ENCODE results near the gene ZNF91.
"Not testable (repeated sequence)": the region's sequence is repeated elsewhere in the genome, so short reads cannot be mapped to it uniquely, and the experiment has no call there.

Gene ZNF91

DNA sequence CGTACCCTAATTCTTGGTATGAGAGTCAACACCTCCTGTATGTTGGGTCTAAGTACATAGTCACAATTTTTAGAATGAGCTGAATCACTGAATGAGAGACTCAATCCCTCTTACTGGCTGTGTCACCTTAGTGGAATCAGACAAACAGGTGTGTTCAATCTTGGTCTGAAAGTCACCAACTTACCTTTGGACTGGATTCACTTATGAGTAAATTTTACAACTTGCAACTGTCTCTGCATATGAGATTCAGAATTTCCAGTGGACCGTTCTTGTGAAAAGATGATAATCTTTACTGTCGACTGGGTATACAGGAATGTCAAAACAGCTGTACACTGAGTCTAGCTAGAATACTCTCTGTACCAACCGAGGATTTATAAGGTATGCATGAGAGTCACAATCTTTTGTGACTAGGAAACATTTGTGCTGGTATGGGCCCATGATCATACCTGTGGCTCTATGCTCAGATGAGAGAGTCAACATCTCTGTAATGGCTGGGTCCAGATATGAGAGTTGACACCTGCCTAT lies 5.9 kb upstream of the ZNF91 start:
- Histone ChIP-seq H3K4me3 (ENCODE audit: low read depth in 1 of 5, low read length in 5 of 5) (no peak overlapping the region), H3K9ac (ENCODE audit: low read length in 5 of 5) (no peak overlapping the region), H3K4me1 (ENCODE audit: control insufficient read depth in 5 of 5, insufficient read depth in 5 of 5, low read length in 5 of 5) (no peaks in the 10 kb centered on the region), H3K9me3 (ENCODE audit: control insufficient read depth in 5 of 5, low read length in 5 of 5) (no peaks in the 10 kb centered on the region), H3K27ac (ENCODE audit: low read depth, low read length) (no peak overlapping the region), H3K36me3 (ENCODE audit: control insufficient read depth in 5 of 5, insufficient read depth in 5 of 5, low read length in 5 of 5) (no peaks in the 10 kb centered on the region), H3K27me3 (ENCODE audit: control insufficient read depth in 5 of 5, insufficient read depth in 4 of 5, low read length in 5 of 5) (no peaks in the 10 kb centered on the region)

DNA sequence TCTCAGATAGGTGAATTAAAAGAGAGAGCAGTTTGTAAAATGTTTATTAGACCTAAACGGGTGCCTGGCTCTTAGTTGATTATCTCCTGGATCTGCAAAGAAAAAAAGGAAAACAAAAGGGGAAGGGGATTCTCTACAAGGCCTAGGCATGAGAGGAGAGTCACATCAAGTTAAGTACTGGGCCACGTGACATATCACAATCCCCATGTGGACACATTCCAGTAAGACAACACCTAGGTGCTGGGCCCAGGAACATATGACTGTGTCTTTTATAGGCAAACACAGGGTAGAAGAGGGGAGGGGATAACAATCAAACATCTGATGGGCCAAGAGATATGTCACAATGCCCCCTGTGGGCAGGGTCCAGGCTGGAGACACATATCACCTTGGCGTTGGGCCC lies 4.2 kb upstream of the ZNF91 start:
- H3K27ac ChIP-seq (ENCODE audit: low read depth, low read length): no peak overlapping the region
- no peak overlapping the region for H3K4me3 ChIP-seq (ENCODE audit: low read depth in 1 of 5, low read length in 5 of 5)
- H3K9ac ChIP-seq (ENCODE audit: low read length in 5 of 5): no peak overlapping the region
- H3K4me1 ChIP-seq (ENCODE audit: control insufficient read depth in 5 of 5, insufficient read depth in 5 of 5, low read length in 5 of 5): peaks cover 0 to 9% (median 7%) of the 10 kb centered on the region in 5 donors
- H3K9me3 ChIP-seq (ENCODE audit: control insufficient read depth in 5 of 5, low read length in 5 of 5): no peaks in the 10 kb centered on the region
- no peaks in the 10 kb centered on the region for H3K27me3 ChIP-seq (ENCODE audit: control insufficient read depth in 5 of 5, insufficient read depth in 4 of 5, low read length in 5 of 5)
- no peaks in the 10 kb centered on the region for H3K36me3 ChIP-seq (ENCODE audit: control insufficient read depth in 5 of 5, insufficient read depth in 5 of 5, low read length in 5 of 5)

DNA sequence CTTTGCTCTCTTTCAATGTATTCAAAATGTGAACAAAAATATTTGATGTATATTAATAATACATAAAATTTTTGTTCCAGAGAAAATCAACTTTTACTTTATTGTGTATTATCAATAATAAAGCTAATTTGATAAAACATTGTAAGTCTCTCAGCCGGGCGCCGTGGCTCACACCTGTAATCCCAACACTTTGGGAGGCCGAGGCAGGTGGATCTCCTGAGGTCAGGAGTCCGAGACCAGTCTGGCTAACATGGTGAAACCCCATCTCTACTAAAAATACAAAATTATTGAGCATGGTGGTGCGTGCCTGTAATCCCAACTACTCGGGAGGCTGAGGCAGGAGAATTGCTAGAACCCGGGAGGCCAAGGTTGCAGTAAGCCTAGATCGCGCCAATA lies 449 bp upstream of the ZNF91 start:
- H3K27me3 ChIP-seq (ENCODE audit: control insufficient read depth in 5 of 5, insufficient read depth in 4 of 5, low read length in 5 of 5); H3K36me3 ChIP-seq (ENCODE audit: control insufficient read depth in 5 of 5, insufficient read depth in 5 of 5, low read length in 5 of 5); H3K9me3 ChIP-seq (ENCODE audit: control insufficient read depth in 5 of 5, low read length in 5 of 5): not testable (repeated sequence)
- peaks cover 3 to 37% (median 28%) of the 10 kb centered on the region in 5 donors for H3K4me1 ChIP-seq (ENCODE audit: control insufficient read depth in 5 of 5, insufficient read depth in 5 of 5, low read length in 5 of 5)
- peak overlapping the region in 1 of 5 donors; percentile 99 for H3K9ac ChIP-seq (ENCODE audit: low read length in 5 of 5)
- peak overlapping the region in 2 of 5 donors; percentile 94 to 99 for H3K4me3 ChIP-seq (ENCODE audit: low read depth in 1 of 5, low read length in 5 of 5)
- H3K27ac ChIP-seq (ENCODE audit: low read depth, low read length): peak overlapping the region; percentile 99

DNA sequence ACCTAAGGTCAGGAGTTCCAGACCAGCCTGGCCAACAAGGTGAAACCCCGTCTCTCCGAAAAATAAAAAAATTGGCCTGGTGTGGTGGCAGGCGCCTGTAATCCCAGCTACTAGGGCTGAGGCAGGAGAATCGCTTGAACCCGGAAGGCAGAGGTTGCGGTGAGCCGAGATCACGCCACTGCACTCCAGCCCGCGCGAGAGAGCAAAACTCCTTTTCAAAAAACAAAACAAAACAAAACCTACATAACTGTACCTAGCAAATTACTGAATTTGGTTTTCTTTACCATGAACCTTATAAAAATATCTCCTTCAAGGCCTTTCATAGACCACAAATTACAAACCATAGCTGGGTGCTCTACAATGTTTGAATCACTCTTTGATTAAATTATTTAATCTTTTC lies 760 bp downstream of the ZNF91 start:
- H3K36me3 ChIP-seq (ENCODE audit: control insufficient read depth in 5 of 5, insufficient read depth in 5 of 5, low read length in 5 of 5): no peaks in the 10 kb centered on the region
- peak overlapping the region; percentile 99 for H3K27ac ChIP-seq (ENCODE audit: low read depth, low read length)
- peaks cover 3 to 41% (median 28%) of the 10 kb centered on the region in 5 donors for H3K4me1 ChIP-seq (ENCODE audit: control insufficient read depth in 5 of 5, insufficient read depth in 5 of 5, low read length in 5 of 5)
- peak overlapping the region; percentile 94 to 99 (median 98) for H3K4me3 ChIP-seq (ENCODE audit: low read depth in 1 of 5, low read length in 5 of 5)
- H3K9ac ChIP-seq (ENCODE audit: low read length in 5 of 5): peak overlapping the region; percentile 99 to 100 (median 99)
- no peaks in the 10 kb centered on the region for H3K27me3 ChIP-seq (ENCODE audit: control insufficient read depth in 5 of 5, insufficient read depth in 4 of 5, low read length in 5 of 5)
- H3K9me3 ChIP-seq (ENCODE audit: control insufficient read depth in 5 of 5, low read length in 5 of 5): no peaks in the 10 kb centered on the region

DNA sequence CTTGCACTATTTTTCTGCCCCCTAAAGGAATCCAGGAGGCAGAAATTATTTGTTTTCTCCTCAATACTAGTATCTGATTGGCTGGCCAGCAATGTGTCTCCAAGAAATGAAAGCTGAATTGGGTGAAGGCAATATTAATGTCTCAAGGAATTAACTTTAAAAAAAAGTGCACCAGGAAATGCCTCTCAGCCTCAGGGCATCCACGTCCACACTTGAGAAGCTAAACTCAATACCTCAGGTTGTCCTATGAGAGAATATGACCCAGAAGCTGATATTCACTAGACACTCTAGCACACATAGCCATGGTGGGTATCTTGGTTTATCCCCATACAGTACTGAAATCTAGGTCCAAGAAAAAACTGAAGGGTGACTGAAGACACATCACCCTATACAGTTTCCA lies 2.1 kb downstream of the ZNF91 start:
- no peaks in the 10 kb centered on the region for H3K27me3 ChIP-seq (ENCODE audit: control insufficient read depth in 5 of 5, insufficient read depth in 4 of 5, low read length in 5 of 5)
- no peak overlapping the region for H3K4me3 ChIP-seq (ENCODE audit: low read depth in 1 of 5, low read length in 5 of 5)
- H3K36me3 ChIP-seq (ENCODE audit: control insufficient read depth in 5 of 5, insufficient read depth in 5 of 5, low read length in 5 of 5): peaks cover 0 to 5% (median 3%) of the 10 kb centered on the region in 5 donors
- peaks cover 3 to 52% (median 28%) of the 10 kb centered on the region in 5 donors for H3K4me1 ChIP-seq (ENCODE audit: control insufficient read depth in 5 of 5, insufficient read depth in 5 of 5, low read length in 5 of 5)
- H3K9me3 ChIP-seq (ENCODE audit: control insufficient read depth in 5 of 5, low read length in 5 of 5): no peaks in the 10 kb centered on the region
- H3K9ac ChIP-seq (ENCODE audit: low read length in 5 of 5): no peak overlapping the region
- H3K27ac ChIP-seq (ENCODE audit: low read depth, low read length): no peak overlapping the region

DNA sequence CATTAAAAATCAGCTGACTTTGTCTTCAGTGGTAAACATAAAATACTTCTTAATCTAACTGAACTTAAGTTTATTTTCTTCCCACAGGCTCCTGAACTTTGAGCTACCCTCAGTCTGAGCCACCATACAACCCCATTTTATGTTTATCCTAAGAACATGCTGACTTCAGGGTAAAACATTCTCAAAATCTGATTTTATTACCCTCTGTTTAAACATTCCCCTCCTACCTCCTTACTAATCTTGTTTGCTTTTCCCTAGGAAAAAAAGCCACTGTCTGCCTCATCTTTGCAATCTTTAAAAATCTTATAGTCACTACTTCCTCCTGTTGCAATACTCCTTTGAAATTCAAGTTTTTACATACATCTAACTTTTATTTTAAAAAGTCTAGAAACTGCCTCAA lies 4.0 kb downstream of the ZNF91 start:
- no peak overlapping the region for H3K27ac ChIP-seq (ENCODE audit: low read depth, low read length)
- H3K4me3 ChIP-seq (ENCODE audit: low read depth in 1 of 5, low read length in 5 of 5): no peak overlapping the region
- peaks cover 3 to 55% (median 28%) of the 10 kb centered on the region in 5 donors for H3K4me1 ChIP-seq (ENCODE audit: control insufficient read depth in 5 of 5, insufficient read depth in 5 of 5, low read length in 5 of 5)
- H3K36me3 ChIP-seq (ENCODE audit: control insufficient read depth in 5 of 5, insufficient read depth in 5 of 5, low read length in 5 of 5): peaks cover 0 to 11% (median 6%) of the 10 kb centered on the region in 5 donors
- peaks cover 0 to under 1% (median 0%) of the 10 kb centered on the region in 5 donors for H3K9me3 ChIP-seq (ENCODE audit: control insufficient read depth in 5 of 5, low read length in 5 of 5)
- H3K9ac ChIP-seq (ENCODE audit: low read length in 5 of 5): no peak overlapping the region
- H3K27me3 ChIP-seq (ENCODE audit: control insufficient read depth in 5 of 5, insufficient read depth in 4 of 5, low read length in 5 of 5): no peaks in the 10 kb centered on the region

DNA sequence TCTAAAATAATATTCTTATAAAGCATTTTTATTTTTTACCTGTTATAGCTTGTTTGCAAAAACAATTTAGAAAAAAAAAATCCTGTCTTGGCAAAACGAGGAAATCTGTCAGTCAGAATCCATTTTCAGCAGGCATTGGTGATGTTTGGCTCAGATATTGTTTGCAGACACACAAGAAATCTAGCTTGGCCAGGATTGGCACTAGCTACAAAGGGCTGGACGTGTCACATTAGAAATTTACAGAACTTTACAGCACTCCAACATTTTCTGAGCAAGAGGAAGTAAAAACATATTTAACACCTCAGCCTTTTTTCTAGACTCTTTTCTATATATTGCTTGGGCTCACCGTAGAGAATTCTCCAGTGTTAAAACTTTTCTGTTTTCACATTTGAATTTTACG lies 9.9 kb downstream of the ZNF91 start:
- Histone ChIP-seq H3K4me1 (ENCODE audit: control insufficient read depth in 5 of 5, insufficient read depth in 5 of 5, low read length in 5 of 5) (peaks cover 0 to 19% (median 0%) of the 10 kb centered on the region in 5 donors), H3K9ac (ENCODE audit: low read length in 5 of 5) (no peak overlapping the region)

DNA sequence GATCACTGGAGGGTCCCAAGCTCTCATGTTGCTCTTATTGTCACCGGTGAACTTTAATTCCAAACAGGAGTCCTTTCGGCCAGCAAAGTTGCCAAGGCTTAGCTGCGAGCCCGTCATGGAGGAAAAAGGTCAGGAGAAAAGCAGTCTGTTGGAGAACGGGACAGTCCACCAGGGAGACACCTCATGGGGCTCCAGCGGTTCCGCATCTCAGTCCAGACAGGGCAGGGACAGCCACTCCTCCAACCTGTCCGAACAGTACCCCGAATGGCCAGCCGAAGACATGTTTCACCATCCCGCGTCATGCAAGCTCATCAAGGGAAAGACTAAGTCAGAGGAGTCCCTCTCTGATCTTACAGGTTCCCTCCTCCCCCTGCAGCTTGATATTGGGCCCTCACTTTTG lies 10.4 kb downstream of the ZNF91 start:
- Histone ChIP-seq H3K36me3 (ENCODE audit: control insufficient read depth in 5 of 5, insufficient read depth in 5 of 5, low read length in 5 of 5) (peaks cover 21 to 42% (median 30%) of the 10 kb centered on the region in 5 donors), H3K9me3 (ENCODE audit: control insufficient read depth in 5 of 5, low read length in 5 of 5) (peaks cover 3 to 33% (median 19%) of the 10 kb centered on the region in 5 donors)

More for the DNA sequence above, 9.9 kb downstream of the ZNF91 start:
- no peaks in the 10 kb centered on the region for H3K27me3 ChIP-seq (ENCODE audit: control insufficient read depth in 5 of 5, insufficient read depth in 4 of 5, low read length in 5 of 5)
- no peak overlapping the region for H3K27ac ChIP-seq (ENCODE audit: low read depth, low read length)
- H3K9me3 ChIP-seq (ENCODE audit: control insufficient read depth in 5 of 5, low read length in 5 of 5): peaks cover 3 to 33% (median 19%) of the 10 kb centered on the region in 5 donors
- no peak overlapping the region for H3K4me3 ChIP-seq (ENCODE audit: low read depth in 1 of 5, low read length in 5 of 5)
- H3K36me3 ChIP-seq (ENCODE audit: control insufficient read depth in 5 of 5, insufficient read depth in 5 of 5, low read length in 5 of 5): peaks cover 20 to 40% (median 30%) of the 10 kb centered on the region in 5 donors

DNA sequence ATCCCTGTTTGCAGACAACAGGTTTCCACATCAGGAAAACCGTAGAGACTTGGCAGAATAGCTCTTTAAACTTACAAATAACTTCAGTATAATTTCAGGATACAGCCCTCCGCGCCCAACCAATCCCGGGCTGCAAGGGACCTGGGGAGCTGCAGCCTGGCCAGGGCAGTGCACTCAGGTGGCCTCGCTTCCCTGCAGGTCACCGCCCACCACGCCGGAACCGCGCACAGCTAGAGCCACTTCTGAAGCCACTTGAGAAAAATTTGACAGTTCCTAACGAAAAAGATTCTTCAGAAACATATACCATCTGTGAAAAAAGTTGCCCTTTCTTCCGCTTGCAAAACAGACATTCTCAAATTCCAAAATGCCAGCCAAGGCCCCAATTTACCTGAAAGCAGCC lies 11.1 kb downstream of the ZNF91 start:
- no peak overlapping the region for H3K4me3 ChIP-seq (ENCODE audit: low read depth in 1 of 5, low read length in 5 of 5)
- no peak overlapping the region for H3K9ac ChIP-seq (ENCODE audit: low read length in 5 of 5)
- H3K36me3 ChIP-seq (ENCODE audit: control insufficient read depth in 5 of 5, insufficient read depth in 5 of 5, low read length in 5 of 5): peaks cover 28 to 47% (median 35%) of the 10 kb centered on the region in 5 donors
- peaks cover 0 to 11% (median 0%) of the 10 kb centered on the region in 5 donors for H3K4me1 ChIP-seq (ENCODE audit: control insufficient read depth in 5 of 5, insufficient read depth in 5 of 5, low read length in 5 of 5)
- no peak overlapping the region for H3K27ac ChIP-seq (ENCODE audit: low read depth, low read length)
- H3K27me3 ChIP-seq (ENCODE audit: control insufficient read depth in 5 of 5, insufficient read depth in 4 of 5, low read length in 5 of 5): no peaks in the 10 kb centered on the region
- peaks cover 3 to 39% (median 20%) of the 10 kb centered on the region in 5 donors for H3K9me3 ChIP-seq (ENCODE audit: control insufficient read depth in 5 of 5, low read length in 5 of 5)

More for the DNA sequence above, 10.4 kb downstream of the ZNF91 start:
- Histone ChIP-seq H3K4me3 (ENCODE audit: low read depth in 1 of 5, low read length in 5 of 5) (peak overlapping the region in 1 of 5 donors; percentile 6), H3K27me3 (ENCODE audit: control insufficient read depth in 5 of 5, insufficient read depth in 4 of 5, low read length in 5 of 5) (no peaks in the 10 kb centered on the region), H3K4me1 (ENCODE audit: control insufficient read depth in 5 of 5, insufficient read depth in 5 of 5, low read length in 5 of 5) (peaks cover 0 to 18% (median 0%) of the 10 kb centered on the region in 5 donors), H3K27ac (ENCODE audit: low read depth, low read length) (no peak overlapping the region), H3K9ac (ENCODE audit: low read length in 5 of 5) (no peak overlapping the region)

DNA sequence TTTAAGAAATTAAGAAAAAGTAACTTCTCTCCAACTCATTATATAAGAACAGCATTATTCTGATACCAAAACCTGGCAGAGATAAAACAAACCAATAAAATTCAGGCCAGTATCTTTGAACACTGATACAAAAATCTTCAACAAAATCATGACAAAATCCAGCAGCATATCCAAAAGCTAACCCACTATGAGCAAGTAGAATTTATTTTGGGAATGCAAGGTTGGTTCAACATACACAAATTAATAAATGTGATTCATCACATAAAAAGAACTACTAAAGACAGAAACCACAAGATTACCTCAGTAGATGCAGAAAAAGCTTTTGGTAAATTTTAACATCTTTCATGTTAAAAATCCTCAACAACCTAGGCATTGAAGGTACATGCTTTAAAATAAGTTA lies 12.3 kb downstream of the ZNF91 start:
- no peak overlapping the region for H3K27ac ChIP-seq (ENCODE audit: low read depth, low read length)
- H3K9me3 ChIP-seq (ENCODE audit: control insufficient read depth in 5 of 5, low read length in 5 of 5): peaks cover 3 to 44% (median 20%) of the 10 kb centered on the region in 5 donors
- peaks cover 0 to 4% (median 0%) of the 10 kb centered on the region in 5 donors for H3K4me1 ChIP-seq (ENCODE audit: control insufficient read depth in 5 of 5, insufficient read depth in 5 of 5, low read length in 5 of 5)
- H3K36me3 ChIP-seq (ENCODE audit: control insufficient read depth in 5 of 5, insufficient read depth in 5 of 5, low read length in 5 of 5): peaks cover 27 to 48% (median 38%) of the 10 kb centered on the region in 5 donors
- H3K4me3 ChIP-seq (ENCODE audit: low read depth in 1 of 5, low read length in 5 of 5): no peak overlapping the region
- H3K9ac ChIP-seq (ENCODE audit: low read length in 5 of 5): no peak overlapping the region
- no peaks in the 10 kb centered on the region for H3K27me3 ChIP-seq (ENCODE audit: control insufficient read depth in 5 of 5, insufficient read depth in 4 of 5, low read length in 5 of 5)

Measured in subcutaneous abdominal adipose tissue (tissue), 5 donors.